Liver (tissue), 9 donors: ENCODE data around the gene CCRL2. TPM values are rescaled to one million over a fixed set of nuclear protein-coding genes. Genes with fewer than 3 reads are reported as not detected.

Experiments used
- DNase-seq: peaks from one replicate; pipeline ENCODE4 v3.0.0-alpha.2; 2017; ENCODE audit warnings: low spot score
- H3K27ac ChIP-seq, 2 donors: one replicate each; pipeline ENCODE4 v1.7.0; 2013; ENCODE audit warnings: inconsistent platforms in 2 of 2, low read length in 2 of 2, control low read depth in 1 of 2, low read depth in 1 of 2, mild to moderate bottlenecking in 1 of 2
- H3K27me3 ChIP-seq, 4 donors: one replicate each; pipeline versions ENCODE4 v1.6.1 to v1.7.0; 2013; ENCODE audit warnings: low read length in 3 of 4, inconsistent platforms in 1 of 4, mild to moderate bottlenecking in 1 of 4, moderate library complexity in 1 of 4; ENCODE audit not compliant: control insufficient read depth in 4 of 4, insufficient read depth in 4 of 4
- H3K36me3 ChIP-seq, 4 donors: one replicate each; pipeline versions ENCODE4 v1.6.1 to v1.7.0; 2013; ENCODE audit warnings: low read length in 3 of 4, mild to moderate bottlenecking in 3 of 4, low read depth in 1 of 4, moderate library complexity in 1 of 4; ENCODE audit not compliant: control insufficient read depth in 4 of 4, insufficient read depth in 3 of 4
- H3K4me1 ChIP-seq, 4 donors: one replicate each; pipeline versions ENCODE4 v1.6.1 to v1.7.0; 2013; ENCODE audit warnings: low read length in 3 of 4, mild to moderate bottlenecking in 3 of 4, moderate library complexity in 1 of 4; ENCODE audit not compliant: control insufficient read depth in 4 of 4, insufficient read depth in 4 of 4
- H3K4me3 ChIP-seq, 3 donors: one replicate each; pipeline versions ENCODE4 v1.6.1 to v1.7.0; 2013; ENCODE audit warnings: low read length in 3 of 3, control low read depth in 1 of 3, low read depth in 1 of 3, mild to moderate bottlenecking in 1 of 3
- H3K9ac ChIP-seq, 2 donors: one replicate each; pipeline ENCODE4 v1.7.0; 2013; ENCODE audit warnings: low read length in 2 of 2, mild to moderate bottlenecking in 2 of 2, moderate library complexity in 2 of 2, control low read depth in 1 of 2, low read depth in 1 of 2
- H3K9me3 ChIP-seq, 4 donors: one replicate each; pipeline versions ENCODE4 v1.6.1 to v1.7.0; 2013; ENCODE audit warnings: low read length in 3 of 4; ENCODE audit not compliant: control insufficient read depth in 4 of 4
- EGR1 ChIP-seq, 2 donors: IDR thresholded peaks; 2 replicates each; pipeline ENCODE4 v1.6.1; 2016 to 2018; ENCODE audit warnings: antibody characterized with exemption in 2 of 2, low read depth in 2 of 2
- FOXA1 ChIP-seq: IDR thresholded peaks from 2 replicates; pipeline ENCODE4 v1.6.1; 2016; ENCODE audit warnings: antibody characterized with exemption
- FOXA2 ChIP-seq: IDR thresholded peaks from 2 replicates; pipeline ENCODE4 v1.6.1; 2016; ENCODE audit warnings: antibody characterized with exemption
- GABPA ChIP-seq, 2 donors: IDR thresholded peaks in 1 of 2; conservative IDR thresholded peaks in 1 of 2; 2 replicates each; pipeline ENCODE4 v1.6.1; 2016; ENCODE audit warnings: antibody characterized with exemption in 2 of 2, mild to moderate bottlenecking in 1 of 2, moderate library complexity in 1 of 2
- HNF4A ChIP-seq, 2 donors: conservative IDR thresholded peaks; 2 replicates each; pipeline ENCODE4 v1.6.1; 2016; ENCODE audit warnings: antibody characterized with exemption in 2 of 2, mild to moderate bottlenecking in 2 of 2
- JUND ChIP-seq, 2 donors: IDR thresholded peaks; 2 replicates each; pipeline ENCODE4 v1.6.1; 2016; ENCODE audit warnings: antibody characterized with exemption in 2 of 2
- NR2F2 ChIP-seq: IDR thresholded peaks from 2 replicates; pipeline ENCODE4 v1.6.1; 2016; ENCODE audit warnings: antibody characterized with exemption
- SP1 ChIP-seq: IDR thresholded peaks from 2 replicates; pipeline ENCODE4 v1.6.1; 2018; ENCODE audit warnings: antibody characterized with exemption, mild to moderate bottlenecking
- TAF1 ChIP-seq: conservative IDR thresholded peaks from 2 replicates; pipeline ENCODE4 v1.6.1; 2016; ENCODE audit warnings: antibody characterized with exemption, mild to moderate bottlenecking
- YY1 ChIP-seq: IDR thresholded peaks from 2 replicates; pipeline ENCODE4 v1.6.1; 2016; ENCODE audit warnings: antibody characterized with exemption, mild to moderate bottlenecking
- WGBS: extraction: QIAGEN DNeasy Blood & Tissue Kit; methylation state at CpG from one replicate; pipeline ENCODE4 v1.1.7; 2013; 5-methylcytosine and 5-hydroxymethylcytosine counted together
- polyA plus RNA-seq, 2 donors: library from polyadenylated mRNA; stranded (reverse) in 1 of 2; unstranded in 1 of 2; fragments of 200-250 nt in 1 of 2; fragments of >200 nt in 1 of 2; fragmentation: Nextera tagmentation in 1 of 2; extraction: Ambion mirVana in 1 of 2; gene quantifications; one replicate each; pipeline versions ENCODE4 v1.2.1 to v1.2.3, GENCODE V29; 2013 to 2015
- total RNA-seq, 2 donors: library from RNA; depleted of rRNA; stranded (reverse); fragments of >200 nt; gene quantifications; one replicate each; pipeline ENCODE4 v1.2.3, GENCODE V29; 2014
- TF ChIP-seq, protein P1 (sequence below): fragments of 150-350 bp; IDR thresholded peaks from 2 replicates; pipeline ENCODE4 v1.5.1; 2017; ENCODE audit warnings: improper control_type of control experiment, low read depth, low read length; ENCODE audit not compliant: missing input control
- TF ChIP-seq, protein P2 (sequence below): IDR thresholded peaks from 2 replicates; pipeline ENCODE4 v1.6.1; 2016; ENCODE audit warnings: antibody characterized with exemption
- TF ChIP-seq, protein P3 (sequence below): IDR thresholded peaks from 2 replicates; pipeline ENCODE4 v1.6.1; 2016; ENCODE audit warnings: antibody characterized with exemption
- donor health status: healthy.
- donor health status: healthy.
- donor health status: healthy.
- donor health status: healthy.
- donor health status: healthy.

The CCRL2 gene, protein sequence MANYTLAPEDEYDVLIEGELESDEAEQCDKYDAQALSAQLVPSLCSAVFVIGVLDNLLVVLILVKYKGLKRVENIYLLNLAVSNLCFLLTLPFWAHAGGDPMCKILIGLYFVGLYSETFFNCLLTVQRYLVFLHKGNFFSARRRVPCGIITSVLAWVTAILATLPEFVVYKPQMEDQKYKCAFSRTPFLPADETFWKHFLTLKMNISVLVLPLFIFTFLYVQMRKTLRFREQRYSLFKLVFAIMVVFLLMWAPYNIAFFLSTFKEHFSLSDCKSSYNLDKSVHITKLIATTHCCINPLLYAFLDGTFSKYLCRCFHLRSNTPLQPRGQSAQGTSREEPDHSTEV
- total RNA-seq: 1 to 10 TPM; 1.0 to 9.0 TPM
- polyA plus RNA-seq: under 1 TPM; 0.51 to 0.62 TPM

DNA sequence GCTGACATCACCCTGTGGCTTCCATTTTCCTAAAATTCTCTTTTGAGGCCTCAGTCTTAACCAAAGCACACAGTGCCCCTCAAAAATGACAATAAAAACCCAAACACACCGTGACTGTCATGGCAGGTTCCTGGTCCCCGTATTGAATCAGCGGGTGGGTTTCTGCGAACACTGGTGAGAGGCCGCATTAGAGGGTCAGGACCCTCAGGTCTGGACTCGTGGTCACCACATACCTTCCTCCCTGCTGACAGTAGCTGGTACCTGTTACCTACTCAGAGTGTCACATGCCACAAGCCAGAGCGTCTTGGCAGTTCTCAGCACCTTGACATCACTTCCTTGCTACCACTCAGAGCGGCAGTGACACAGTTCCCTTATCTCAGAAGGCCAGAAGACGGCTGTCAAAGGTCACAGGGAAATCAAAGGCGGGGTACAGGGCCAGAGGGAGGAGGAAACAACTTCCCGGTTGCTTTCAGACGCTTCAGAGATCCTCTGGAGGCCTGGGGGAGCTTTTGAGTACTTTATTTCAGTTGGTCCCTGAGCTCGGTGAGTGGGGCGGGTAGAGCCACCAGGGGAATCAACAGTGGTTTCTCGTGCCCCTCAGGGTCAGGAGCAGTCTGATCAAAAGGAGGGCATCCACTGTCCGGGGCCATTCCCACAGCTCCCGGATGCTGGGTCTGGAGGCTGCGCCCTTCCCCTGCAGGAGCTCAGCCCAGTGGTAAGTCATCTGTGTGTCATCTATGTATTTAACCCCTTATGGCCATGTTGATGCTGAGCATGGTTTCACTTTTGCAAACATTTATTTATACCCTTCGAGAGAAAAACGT, at the start of gene CCRL2, which contains the start of gene CCR5AS:
CCRL2 (plus strand) TSS at position 472 of the 824 bp plus-strand sequence. CDS start 821 bp downstream, outside the sequence.
CCR5AS (minus strand) TSS at position 279 of the 824 bp plus-strand sequence.
- Histone ChIP-seq H3K27ac (peak within 1 kb of the TSS; percentile 69 to 72), H3K4me3 (peak within 1 kb of the TSS in 1 of 3 donors; percentile 22), H3K27me3 (no peaks in the 10 kb centered on the region), H3K9me3 (no peaks in the 10 kb centered on the region), H3K4me1 (peaks cover 0 to 9% (median 4%) of the 10 kb centered on the region in 4 donors), H3K9ac (peak within 1 kb of the TSS in 1 of 2 donors; percentile 42), H3K36me3 (no peaks in the 10 kb centered on the region)
- 51% methylated on average over 20 of the region's 20 CpGs for WGBS
- TF ChIP-seq, protein P1, sequence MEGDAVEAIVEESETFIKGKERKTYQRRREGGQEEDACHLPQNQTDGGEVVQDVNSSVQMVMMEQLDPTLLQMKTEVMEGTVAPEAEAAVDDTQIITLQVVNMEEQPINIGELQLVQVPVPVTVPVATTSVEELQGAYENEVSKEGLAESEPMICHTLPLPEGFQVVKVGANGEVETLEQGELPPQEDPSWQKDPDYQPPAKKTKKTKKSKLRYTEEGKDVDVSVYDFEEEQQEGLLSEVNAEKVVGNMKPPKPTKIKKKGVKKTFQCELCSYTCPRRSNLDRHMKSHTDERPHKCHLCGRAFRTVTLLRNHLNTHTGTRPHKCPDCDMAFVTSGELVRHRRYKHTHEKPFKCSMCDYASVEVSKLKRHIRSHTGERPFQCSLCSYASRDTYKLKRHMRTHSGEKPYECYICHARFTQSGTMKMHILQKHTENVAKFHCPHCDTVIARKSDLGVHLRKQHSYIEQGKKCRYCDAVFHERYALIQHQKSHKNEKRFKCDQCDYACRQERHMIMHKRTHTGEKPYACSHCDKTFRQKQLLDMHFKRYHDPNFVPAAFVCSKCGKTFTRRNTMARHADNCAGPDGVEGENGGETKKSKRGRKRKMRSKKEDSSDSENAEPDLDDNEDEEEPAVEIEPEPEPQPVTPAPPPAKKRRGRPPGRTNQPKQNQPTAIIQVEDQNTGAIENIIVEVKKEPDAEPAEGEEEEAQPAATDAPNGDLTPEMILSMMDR: no peak
- peak; percentile 99 for TF ChIP-seq NR2F2
- no peak for TF ChIP-seq JUND (IDR thresholded peaks at IDR 0.05)
- no peak for TF ChIP-seq FOXA2
- peak; percentile 41 to 73 for TF ChIP-seq GABPA (IDR thresholded peaks at IDR 0.05 in 1 of 2, conservative IDR thresholded peaks at IDR 0.05 in 1 of 2)
- peak; percentile 83 for DNase-seq

DNA sequence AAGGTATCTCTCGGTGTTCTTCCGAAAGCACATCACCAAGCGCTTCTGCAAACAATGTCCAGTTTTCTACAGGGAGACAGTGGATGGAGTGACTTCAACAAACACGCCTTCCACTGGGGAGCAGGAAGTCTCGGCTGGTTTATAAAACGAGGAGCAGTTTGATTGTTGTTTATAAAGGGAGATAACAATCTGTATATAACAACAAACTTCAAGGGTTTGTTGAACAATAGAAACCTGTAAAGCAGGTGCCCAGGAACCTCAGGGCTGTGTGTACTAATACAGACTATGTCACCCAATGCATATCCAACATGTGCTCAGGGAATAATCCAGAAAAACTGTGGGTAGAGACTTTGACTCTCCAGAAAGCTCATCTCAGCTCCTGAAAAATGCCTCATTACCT, 48.6 kb upstream of the CCRL2 start:
- H3K9me3 ChIP-seq: no peaks in the 10 kb centered on the region
- peaks cover 0 to 3% (median 0%) of the 10 kb centered on the region in 4 donors for H3K4me1 ChIP-seq
- no peak for DNase-seq
- H3K9ac ChIP-seq: no peak overlapping the region
- no peak overlapping the region for H3K4me3 ChIP-seq
- WGBS: 79% methylated on average over 6 of the region's 6 CpGs
- H3K27me3 ChIP-seq: peaks cover 0 to 3% (median 0%) of the 10 kb centered on the region in 4 donors
- no peak overlapping the region for H3K27ac ChIP-seq
- TF ChIP-seq, protein P2, sequence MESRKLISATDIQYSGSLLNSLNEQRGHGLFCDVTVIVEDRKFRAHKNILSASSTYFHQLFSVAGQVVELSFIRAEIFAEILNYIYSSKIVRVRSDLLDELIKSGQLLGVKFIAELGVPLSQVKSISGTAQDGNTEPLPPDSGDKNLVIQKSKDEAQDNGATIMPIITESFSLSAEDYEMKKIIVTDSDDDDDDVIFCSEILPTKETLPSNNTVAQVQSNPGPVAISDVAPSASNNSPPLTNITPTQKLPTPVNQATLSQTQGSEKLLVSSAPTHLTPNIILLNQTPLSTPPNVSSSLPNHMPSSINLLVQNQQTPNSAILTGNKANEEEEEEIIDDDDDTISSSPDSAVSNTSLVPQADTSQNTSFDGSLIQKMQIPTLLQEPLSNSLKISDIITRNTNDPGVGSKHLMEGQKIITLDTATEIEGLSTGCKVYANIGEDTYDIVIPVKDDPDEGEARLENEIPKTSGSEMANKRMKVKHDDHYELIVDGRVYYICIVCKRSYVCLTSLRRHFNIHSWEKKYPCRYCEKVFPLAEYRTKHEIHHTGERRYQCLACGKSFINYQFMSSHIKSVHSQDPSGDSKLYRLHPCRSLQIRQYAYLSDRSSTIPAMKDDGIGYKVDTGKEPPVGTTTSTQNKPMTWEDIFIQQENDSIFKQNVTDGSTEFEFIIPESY: no peak
- no peak for TF ChIP-seq FOXA1
- TF ChIP-seq SP1: no peak
- no peak for TF ChIP-seq HNF4A (conservative IDR thresholded peaks at IDR 0.05)
- TF ChIP-seq, protein P1: no peak
- TF ChIP-seq FOXA2: no peak
- TF ChIP-seq, protein P3, sequence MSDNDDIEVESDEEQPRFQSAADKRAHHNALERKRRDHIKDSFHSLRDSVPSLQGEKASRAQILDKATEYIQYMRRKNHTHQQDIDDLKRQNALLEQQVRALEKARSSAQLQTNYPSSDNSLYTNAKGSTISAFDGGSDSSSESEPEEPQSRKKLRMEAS: no peak
- no peak for TF ChIP-seq TAF1
- TF ChIP-seq EGR1 (IDR thresholded peaks at IDR 0.05; ENCODE audit: low read depth in 2 of 2): no peak
- TF ChIP-seq YY1: no peak
- H3K36me3 ChIP-seq: no peaks in the 10 kb centered on the region
